ENCODE data around the gene RAP2C.
"Not testable (repeated sequence)": the region's sequence is repeated elsewhere in the genome, so short reads cannot be mapped to it uniquely, and the experiment has no call there.

RAP2C gene

DNA sequence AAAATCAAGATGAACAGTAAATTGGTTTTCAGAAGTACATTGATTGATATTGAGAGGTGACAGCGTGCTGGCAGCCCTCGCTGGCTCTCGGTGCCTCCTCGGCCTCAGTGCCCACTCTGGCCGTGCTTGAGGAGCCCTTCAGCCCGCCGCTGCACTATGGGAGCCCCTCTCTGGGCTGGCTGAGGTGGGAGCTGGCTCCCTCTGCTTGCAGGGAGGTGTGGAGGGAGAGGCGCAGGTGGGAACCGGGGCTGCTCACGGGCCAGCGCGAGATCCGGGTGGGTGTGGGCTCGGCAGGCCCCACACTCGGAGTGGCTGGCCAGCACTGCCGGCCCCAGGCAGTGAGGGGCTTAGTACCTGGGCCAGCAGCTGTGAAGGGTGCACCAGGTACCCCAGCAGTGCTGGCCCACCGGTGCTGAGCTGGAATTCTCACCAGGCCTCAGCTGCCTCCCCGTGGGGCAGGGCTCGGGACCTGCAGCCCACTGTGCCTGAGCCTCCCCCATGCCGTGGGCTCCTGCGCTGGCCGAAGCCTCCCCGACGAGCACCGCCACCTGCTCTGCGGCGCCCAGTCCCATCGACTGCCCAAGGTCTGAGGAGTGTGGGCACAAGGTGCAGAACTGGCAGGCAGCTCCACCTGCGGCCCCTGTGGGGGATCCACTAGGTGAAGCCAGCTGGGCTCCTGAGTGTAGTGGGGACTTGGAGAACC is 25.2 kb downstream of the RAP2C start:
- no peak for DNase-seq

- DNase-seq, result no peak
These were observed 27.3 kb downstream of the RAP2C start for GRCh38 chrX:132191938-132192337.

DNA sequence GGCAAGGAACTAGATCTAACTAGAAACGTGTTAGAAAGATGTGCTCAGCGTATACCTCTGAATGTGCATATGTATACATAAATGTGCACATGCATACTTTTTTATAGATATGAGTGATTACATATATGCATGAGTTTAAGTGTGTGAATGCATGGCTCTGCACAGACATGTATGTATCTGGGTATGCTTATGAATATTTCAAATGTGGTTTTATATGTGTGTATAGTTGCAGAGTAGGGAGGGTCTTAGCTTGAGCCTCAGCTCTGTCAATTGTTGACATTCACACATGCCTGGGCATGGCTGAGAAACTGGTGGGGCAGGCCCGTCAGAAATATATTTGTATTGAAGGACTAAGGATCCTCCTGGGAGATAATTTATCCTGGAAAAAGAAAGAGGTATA is 31.1 kb downstream of the RAP2C start:
- DNase-seq, result no peak

DNA sequence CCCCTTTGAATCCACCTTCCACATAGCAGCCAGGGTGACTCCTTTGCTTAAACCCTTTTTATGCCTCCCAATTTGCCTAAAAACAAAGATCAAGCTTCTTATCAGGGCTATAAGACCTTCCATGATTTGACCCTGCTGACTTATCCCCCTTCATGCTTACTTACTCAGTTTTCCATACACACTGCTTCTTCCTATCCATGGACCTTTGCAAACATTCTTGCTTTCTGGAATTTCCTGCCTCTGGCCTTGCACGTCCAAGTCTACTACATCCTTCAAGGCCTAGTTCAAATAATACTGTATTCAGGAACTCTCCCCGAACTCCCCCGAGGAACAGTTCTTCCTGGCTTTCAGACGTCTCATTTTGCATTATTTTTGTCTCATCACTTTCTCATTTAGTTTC is 31.8 kb downstream of the RAP2C start:
- DNase-seq, result no peak

GRCh38 chrX:132184871-132185270 is 34.4 kb downstream of the RAP2C start:
- no peak for DNase-seq

- peak; percentile 1 for DNase-seq
These were observed 37.9 kb downstream of the RAP2C start for GRCh38 chrX:132181364-132181763.

- no peak for DNase-seq
These were observed 38.3 kb downstream of the RAP2C start for GRCh38 chrX:132180929-132181328.

GRCh38 chrX:132173647-132174046 is 45.6 kb downstream of the RAP2C start:
- no peak for DNase-seq

- DNase-seq, result no peak
These were observed 47.4 kb downstream of the RAP2C start for GRCh38 chrX:132171881-132172280.

GRCh38 chrX:132171478-132171877 is 47.8 kb downstream of the RAP2C start:
- DNase-seq, result peak; percentile 20

DNA sequence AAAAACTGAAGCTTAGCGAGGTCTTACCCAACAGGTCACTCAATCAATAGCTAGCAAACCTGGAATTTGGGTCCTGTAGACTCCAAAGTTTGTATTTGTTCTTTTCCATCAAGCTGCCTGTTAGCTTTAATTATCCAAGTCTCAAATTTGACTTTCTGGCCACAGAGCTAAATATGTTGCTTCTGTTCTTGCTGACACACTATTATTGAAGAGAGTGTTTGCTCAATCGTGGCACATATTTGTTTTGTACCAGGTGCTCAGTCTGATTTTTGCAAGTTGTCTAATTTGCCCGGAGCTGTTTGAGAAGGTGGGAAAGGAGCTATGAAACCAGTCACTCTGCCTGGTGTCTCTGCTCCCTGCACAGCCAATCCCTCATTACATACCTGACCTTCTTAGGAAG is 49.7 kb downstream of the RAP2C start:
- DNase-seq, result no peak

GRCh38 chrX:132165651-132166050 is 53.6 kb downstream of the RAP2C start:
- DNase-seq, result no peak

GRCh38 chrX:132165005-132165404 is 54.2 kb downstream of the RAP2C start:
- DNase-seq, result no peak

DNA sequence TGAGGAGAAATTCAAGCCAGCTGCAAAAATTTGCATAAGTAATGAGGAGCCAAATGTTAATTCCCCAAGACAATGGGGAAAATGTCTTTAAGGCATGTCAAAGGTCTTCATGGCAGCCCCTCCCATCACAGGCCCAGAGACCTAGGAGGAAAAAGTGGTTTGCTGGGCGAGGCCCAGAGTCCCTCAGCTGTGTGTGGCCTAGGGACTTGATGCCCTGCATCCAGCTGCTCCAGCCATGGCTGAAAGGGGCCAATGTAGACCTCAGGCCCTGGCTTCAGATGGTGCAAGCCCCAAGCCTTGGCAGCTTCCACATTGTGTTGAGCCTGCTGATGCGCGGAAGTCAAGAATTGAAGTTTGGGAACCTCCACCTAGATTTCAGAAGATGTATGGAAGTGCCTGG is 56.2 kb downstream of the RAP2C start:
- DNase-seq, result not testable (repeated sequence)

DNA sequence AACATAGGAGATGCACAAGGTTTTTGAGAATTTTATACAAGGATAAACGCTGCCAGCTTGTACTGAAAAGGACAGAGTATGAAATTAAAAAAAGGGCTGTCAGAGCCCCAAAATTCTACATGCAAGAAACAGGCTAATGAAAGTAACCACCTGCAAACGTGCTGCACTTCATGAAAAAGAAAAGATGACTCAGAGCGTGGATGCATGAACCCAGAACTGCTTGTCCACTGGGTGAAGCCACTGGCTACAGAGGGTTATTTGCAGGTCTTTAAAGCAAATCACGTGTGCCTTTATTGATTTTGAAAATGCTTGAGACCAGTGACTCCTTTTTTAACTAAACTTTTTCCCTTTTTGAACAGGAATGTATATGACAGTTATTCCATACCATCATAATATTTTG is 66.1 kb downstream of the RAP2C start:
- DNase-seq, result no peak

Measured in hematopoietic multipotent progenitor cell treated with erythropoietin and hydrocortisone succinate and interleukin-3 and kit ligand, for 4 days (in vitro differentiated cells).